Rectal smooth muscle tissue (tissue), 1 donor: ENCODE data around the gene RABGGTA.

Experiments
- H3K27ac ChIP-seq: one replicate; pipeline ENCODE4 v1.7.0; 2013; ENCODE audit warnings: low read depth, low read length, inconsistent platforms
- H3K27me3 ChIP-seq: one replicate; pipeline ENCODE4 v1.7.0; 2013; ENCODE audit warnings: low read length; ENCODE audit not compliant: control insufficient read depth, insufficient read depth
- H3K36me3 ChIP-seq: one replicate; pipeline ENCODE4 v1.7.0; 2013; ENCODE audit warnings: low read length; ENCODE audit not compliant: control insufficient read depth, insufficient read depth
- H3K4me1 ChIP-seq: one replicate; pipeline ENCODE4 v1.7.0; 2013; ENCODE audit warnings: low read length; ENCODE audit not compliant: control insufficient read depth, insufficient read depth
- H3K4me3 ChIP-seq: one replicate; pipeline ENCODE4 v1.7.0; 2013; ENCODE audit warnings: low read length
- H3K9ac ChIP-seq: one replicate; pipeline ENCODE4 v1.7.0; 2013; ENCODE audit warnings: low read length

RABGGTA gene

DNA sequence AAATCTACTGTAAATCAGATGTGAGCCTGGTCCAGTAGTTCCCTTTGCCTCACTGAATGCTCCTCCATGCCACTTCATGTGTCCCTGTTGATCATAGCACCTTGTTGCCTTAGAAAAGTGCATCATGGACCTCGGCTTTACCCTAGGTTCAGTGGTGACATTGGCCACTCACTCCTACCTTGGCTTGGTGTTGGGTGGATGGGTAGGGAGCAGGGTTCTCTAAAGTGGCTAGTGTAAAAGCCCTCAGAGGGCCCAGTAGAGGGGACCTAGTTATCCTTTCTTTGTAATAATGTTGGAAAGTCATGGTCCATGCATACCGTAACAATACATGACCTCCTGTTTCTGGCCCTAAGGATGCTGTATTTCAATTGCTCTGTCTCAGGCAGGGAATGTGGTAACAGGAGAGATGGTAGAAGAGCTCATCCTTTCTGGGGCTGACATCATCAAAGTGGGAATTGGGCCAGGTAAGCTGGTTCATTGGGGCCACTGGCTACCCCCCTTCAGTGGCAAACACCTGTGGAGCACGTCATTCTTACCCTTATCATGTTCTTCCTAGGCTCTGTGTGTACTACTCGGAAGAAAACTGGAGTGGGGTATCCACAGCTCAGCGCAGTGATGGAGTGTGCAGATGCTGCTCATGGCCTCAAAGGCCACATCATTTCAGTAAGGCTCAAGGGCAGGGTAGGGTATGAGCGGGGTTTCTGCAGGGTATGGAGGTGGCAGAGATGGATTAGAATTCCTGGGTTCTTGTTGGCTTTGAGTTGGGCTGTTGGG, 34.5 kb downstream of the RABGGTA start:
- Histone ChIP-seq H3K9ac (no peak overlapping the region), H3K36me3 (peaks cover 36% of the 10 kb centered on the region), H3K27ac (no peak overlapping the region), H3K27me3 (no peaks in the 10 kb centered on the region), H3K4me1 (peaks cover 17% of the 10 kb centered on the region), H3K4me3 (no peak overlapping the region)

GRCh38 chr14:24235804-24236688, 35.4 kb downstream of the RABGGTA start:
- no peak overlapping the region for H3K27ac ChIP-seq
- H3K9ac ChIP-seq, result no peak overlapping the region
- peaks cover 35% of the 10 kb centered on the region for H3K36me3 ChIP-seq
- no peaks in the 10 kb centered on the region for H3K27me3 ChIP-seq
- no peak overlapping the region for H3K4me3 ChIP-seq
- H3K4me1 ChIP-seq, result peaks cover 22% of the 10 kb centered on the region

DNA sequence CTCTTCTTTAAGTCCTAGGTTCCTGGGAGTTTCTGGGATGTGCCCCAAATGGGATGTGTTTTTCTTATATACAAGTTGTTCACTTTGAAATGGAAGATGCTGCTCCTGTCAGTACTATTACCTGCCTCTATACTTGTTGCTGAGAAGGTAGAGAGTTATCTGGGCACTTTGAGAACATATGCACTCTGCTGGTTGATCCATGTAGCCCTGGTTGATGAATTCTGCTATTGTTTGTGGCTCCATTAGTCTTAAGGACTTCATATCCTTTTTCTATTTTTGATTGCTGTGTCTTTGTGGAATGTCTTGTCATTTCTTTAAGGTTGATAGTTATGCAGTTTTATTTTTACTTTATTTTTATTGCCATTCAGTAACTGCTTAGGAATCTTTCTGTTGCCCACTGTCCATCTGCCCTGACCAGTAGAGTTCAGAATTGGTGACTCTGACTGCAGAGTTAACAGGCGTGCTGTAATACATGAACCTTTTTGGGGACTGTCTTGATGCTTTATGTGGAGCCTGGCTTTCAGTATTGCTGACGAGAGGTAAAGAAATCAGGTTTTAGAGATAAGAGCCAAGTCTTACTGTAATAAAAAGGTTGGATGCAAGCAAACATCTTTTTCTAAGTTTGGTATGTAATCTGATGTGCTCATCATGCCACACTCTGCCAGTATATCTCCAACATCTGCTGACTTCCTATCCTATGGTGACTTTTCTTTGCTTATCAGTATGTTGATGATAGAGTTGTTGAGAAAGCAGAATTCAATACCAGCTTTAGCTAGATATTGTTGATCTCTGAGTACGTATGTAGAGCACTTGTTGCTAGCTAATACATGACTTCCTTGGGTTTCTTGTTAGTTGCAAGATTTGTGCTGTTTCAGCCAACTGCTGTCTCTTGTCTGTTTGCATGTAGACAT, 37.0 kb downstream of the RABGGTA start:
- peaks cover 22% of the 10 kb centered on the region for H3K36me3 ChIP-seq

DNA sequence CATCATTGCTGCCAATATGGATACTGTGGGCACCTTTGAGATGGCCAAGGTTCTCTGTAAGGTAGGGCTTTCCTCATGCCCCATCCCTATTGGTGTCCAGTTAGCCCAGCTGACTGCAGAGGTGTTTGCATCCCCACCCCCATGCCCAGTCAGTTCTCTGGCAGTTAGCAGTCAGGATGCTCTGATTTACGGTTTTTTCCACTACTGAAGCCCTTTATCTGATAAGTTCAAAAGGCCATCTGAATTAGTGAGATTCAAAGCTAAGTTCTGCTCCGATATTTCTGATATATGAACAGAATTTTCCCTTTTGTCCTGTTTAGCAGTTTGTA, 37.9 kb downstream of the RABGGTA start:
- peak overlapping the region; percentile 91 for H3K4me3 ChIP-seq
- H3K27me3 ChIP-seq, result no peaks in the 10 kb centered on the region
- H3K4me1 ChIP-seq, result peaks cover 13% of the 10 kb centered on the region
- H3K9ac ChIP-seq, result peak overlapping the region; percentile 25
- H3K27ac ChIP-seq, result peak overlapping the region; percentile 93
- H3K36me3 ChIP-seq, result peaks cover 15% of the 10 kb centered on the region

More for the DNA sequence above, 37.0 kb downstream of the RABGGTA start:
- H3K9ac ChIP-seq, result no peak overlapping the region
- no peaks in the 10 kb centered on the region for H3K27me3 ChIP-seq
- H3K4me3 ChIP-seq, result no peak overlapping the region
- no peak overlapping the region for H3K27ac ChIP-seq
- H3K4me1 ChIP-seq, result peaks cover 13% of the 10 kb centered on the region

- peak within 1 kb of the TSS; percentile 93 for H3K27ac ChIP-seq
- peak within 1 kb of the TSS; percentile 84 for H3K9ac ChIP-seq
- H3K36me3 ChIP-seq, result peaks cover 9% of the 10 kb centered on the region
- peaks cover 13% of the 10 kb centered on the region for H3K4me1 ChIP-seq
- no peaks in the 10 kb centered on the region for H3K27me3 ChIP-seq
- H3K4me3 ChIP-seq, result peak within 1 kb of the TSS; percentile 91
Observed at GRCh38 chr14:24232645-24233537, 38.5 kb downstream of the RABGGTA start, which contains the start of gene GMPR2. Gene GMPR2 (plus strand): TSS chr14:24232929. CDS start chr14:24233254, 325 bp downstream.

- peaks cover 7% of the 10 kb centered on the region for H3K36me3 ChIP-seq
- peak within 1 kb of the TSS; percentile 93 for H3K27ac ChIP-seq
- H3K4me3 ChIP-seq, result peak within 1 kb of the TSS; percentile 91
- H3K4me1 ChIP-seq, result peaks cover 13% of the 10 kb centered on the region
- H3K27me3 ChIP-seq, result no peaks in the 10 kb centered on the region
- H3K9ac ChIP-seq, result peak within 1 kb of the TSS; percentile 84
Observed at GRCh38 chr14:24232121-24232644, 39.2 kb downstream of the RABGGTA start, which contains the start of gene NEDD8. Gene NEDD8 (minus strand): TSS chr14:24232367. CDS start chr14:24232267, 100 bp downstream.

DNA sequence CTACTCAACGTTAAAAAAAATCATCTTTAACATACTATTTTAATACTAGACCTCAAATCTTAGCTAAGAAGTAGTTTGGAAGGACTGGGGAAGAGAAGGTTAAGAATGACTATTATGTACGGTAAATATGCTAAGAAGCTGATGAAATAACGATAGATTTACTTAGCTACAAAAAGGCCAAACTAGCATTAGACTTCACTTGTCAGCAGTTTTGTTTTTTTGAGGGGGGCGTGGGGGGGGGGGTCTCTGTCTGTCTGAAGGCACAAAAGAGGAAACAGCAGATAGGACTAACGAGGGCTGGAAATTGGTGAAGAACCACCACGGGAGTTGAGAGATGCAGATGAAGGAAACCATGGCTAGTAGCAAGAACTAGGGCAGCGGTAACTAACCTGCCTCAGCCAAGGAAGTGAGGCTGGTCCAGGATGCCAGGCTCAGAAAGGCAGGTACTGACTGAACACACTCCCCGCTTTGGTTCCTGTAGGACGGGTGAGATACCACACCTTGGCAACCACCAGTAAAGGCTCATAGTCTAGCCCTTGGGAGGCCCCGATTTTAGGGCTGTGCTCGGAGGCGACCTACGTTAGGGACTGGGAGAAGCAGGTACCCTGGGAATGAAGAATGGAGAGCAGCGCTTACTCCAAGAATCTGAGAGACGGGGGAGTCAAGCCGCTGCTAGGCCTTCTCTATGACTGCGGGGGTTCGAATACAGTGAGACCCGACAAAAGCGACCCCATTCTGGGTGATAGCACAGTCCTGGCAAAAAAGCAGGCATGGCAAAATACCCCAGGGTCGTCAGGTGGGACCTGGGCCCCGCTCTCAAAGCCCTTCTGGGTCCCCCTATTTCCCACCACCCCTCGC, 39.9 kb downstream of the RABGGTA start:
- Histone ChIP-seq H3K4me3 (peak overlapping the region; percentile 91), H3K27me3 (no peaks in the 10 kb centered on the region), H3K4me1 (peaks cover 13% of the 10 kb centered on the region), H3K9ac (peak overlapping the region; percentile 54), H3K36me3 (peaks cover 3% of the 10 kb centered on the region), H3K27ac (peak overlapping the region; percentile 93)

DNA sequence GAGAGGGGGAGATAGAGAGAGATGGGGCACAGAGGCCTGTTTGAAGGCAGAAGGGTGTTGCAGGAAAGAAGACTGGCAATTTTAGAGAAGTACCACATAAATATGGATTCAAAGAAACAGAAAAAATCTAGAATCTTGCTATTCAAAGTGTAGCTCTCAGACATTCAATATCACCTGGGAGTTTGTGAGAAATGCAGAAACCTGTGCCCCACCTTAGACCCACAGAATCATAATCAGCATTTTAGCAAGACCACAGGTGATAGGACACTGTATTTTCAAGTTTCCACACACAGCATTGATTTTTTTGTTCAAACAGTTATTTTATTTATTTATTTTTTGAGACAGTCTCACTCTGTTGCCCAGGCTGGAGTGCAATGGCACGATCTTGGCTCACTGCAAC, 42.5 kb downstream of the RABGGTA start:
- Histone ChIP-seq H3K4me1 (peaks cover 13% of the 10 kb centered on the region), H3K9ac (no peak overlapping the region), H3K27ac (no peak overlapping the region), H3K4me3 (no peak overlapping the region), H3K36me3 (no peaks in the 10 kb centered on the region), H3K27me3 (no peaks in the 10 kb centered on the region)

- Histone ChIP-seq H3K36me3 (no peaks in the 10 kb centered on the region), H3K4me1 (peaks cover 4% of the 10 kb centered on the region), H3K27me3 (no peaks in the 10 kb centered on the region), H3K4me3 (no peak overlapping the region), H3K27ac (no peak overlapping the region), H3K9ac (no peak overlapping the region)
Observed at GRCh38 chr14:24226473-24226872, 44.9 kb downstream of the RABGGTA start.

DNA sequence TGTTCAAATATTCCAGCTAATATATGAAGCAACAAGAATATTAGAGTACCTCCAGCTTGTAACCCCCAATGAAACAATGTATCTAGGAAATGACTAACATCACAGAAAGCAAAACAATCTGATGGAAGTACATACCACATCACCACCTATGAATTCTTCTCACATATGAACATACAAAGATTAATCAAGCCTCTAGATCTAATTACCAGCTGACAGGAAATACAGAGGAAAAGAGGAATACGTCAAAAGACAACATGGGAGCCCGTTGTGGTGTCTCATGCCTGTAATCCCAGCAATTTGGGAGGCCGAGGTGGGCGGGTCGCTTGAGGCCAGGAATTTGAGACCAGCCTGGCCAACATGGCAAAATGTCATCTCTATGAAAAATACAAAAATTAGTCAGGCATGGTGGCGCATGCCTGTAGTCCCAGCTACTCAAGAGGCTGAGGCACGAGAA, 46.8 kb downstream of the RABGGTA start:
- Histone ChIP-seq H3K36me3 (no peaks in the 10 kb centered on the region), H3K4me3 (no peak overlapping the region), H3K27me3 (no peaks in the 10 kb centered on the region), H3K9ac (no peak overlapping the region), H3K4me1 (no peaks in the 10 kb centered on the region), H3K27ac (no peak overlapping the region)
